ENCODE data around the gene ZBTB40.
A peak's percentile ranks its signal among the peaks of the same experiment; 100 is the strongest.

Gene ZBTB40

DNA sequence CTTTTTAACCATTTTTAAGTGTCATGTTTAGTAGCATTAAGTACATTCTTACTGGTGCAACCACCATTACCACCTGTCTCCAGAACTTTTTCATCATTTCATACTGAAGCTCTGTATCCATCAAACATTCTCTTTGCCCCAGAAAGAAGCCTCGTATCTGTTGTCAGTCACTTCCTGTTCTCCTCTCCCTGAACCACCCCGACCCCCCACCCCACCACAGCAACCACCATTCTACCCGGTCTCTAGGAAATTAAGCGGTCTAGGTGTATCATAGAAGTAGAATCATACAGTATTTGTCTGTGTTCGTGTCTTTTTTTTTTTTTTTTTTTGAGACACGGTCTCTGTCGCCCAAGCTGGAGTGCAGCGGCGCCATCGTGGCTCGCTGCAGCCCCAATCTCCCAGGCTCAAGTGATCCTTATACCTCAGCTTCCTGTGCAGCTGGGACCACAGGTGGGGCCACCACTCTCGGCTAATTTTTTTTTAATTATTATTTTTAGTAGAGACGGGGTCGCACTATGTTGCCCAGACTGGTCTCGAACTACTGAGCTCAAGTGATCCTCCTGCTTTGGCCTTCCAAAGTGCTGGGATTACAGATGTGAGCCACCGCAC, 88.0 kb downstream of the ZBTB40 start:
- DNase-seq (ENCODE audit: low read depth): no peak
- no peak for TF ChIP-seq CTCF (IDR thresholded peaks at IDR 0.05; ENCODE audit: insufficient read depth, low read depth, low read length, missing control alignments)
- H3K4me3 ChIP-seq (ENCODE audit: low read length): no peak overlapping the region

DNA sequence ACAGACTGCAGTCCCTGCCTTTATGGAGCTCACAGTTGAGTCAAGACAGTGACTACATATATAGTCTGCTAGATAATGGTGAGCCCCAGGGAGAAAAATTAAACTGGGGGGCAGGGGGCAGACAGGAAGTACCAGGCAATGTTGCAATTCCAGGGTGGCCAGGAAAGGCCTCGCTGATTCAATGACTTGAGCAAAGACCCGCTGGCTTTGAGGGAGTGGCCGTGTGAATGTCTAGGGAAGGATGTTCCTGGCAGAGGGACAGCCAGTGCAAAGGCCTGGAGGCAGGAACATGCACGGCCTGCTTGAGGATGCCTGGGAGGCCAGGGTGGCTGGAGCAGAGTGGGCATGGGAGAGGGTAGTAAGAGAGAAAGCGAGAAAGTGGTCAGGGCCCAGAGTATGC, 88.7 kb downstream of the ZBTB40 start:
- no peak overlapping the region for H3K4me3 ChIP-seq (ENCODE audit: low read length)
- peak; percentile 15 for DNase-seq (ENCODE audit: low read depth)
- TF ChIP-seq CTCF (IDR thresholded peaks at IDR 0.05; ENCODE audit: insufficient read depth, low read depth, low read length, missing control alignments): no peak

GRCh38 chr1:22542886-22543285, 91.2 kb downstream of the ZBTB40 start:
- TF ChIP-seq CTCF (IDR thresholded peaks at IDR 0.05; ENCODE audit: insufficient read depth, low read depth, low read length, missing control alignments): no peak
- H3K4me3 ChIP-seq (ENCODE audit: low read length): no peak overlapping the region
- DNase-seq (ENCODE audit: low read depth): no peak

GRCh38 chr1:22543679-22544078, 92.0 kb downstream of the ZBTB40 start:
- H3K4me3 ChIP-seq (ENCODE audit: low read length): no peak overlapping the region
- DNase-seq (ENCODE audit: low read depth): no peak
- no peak for TF ChIP-seq CTCF (IDR thresholded peaks at IDR 0.05; ENCODE audit: insufficient read depth, low read depth, low read length, missing control alignments)

DNA sequence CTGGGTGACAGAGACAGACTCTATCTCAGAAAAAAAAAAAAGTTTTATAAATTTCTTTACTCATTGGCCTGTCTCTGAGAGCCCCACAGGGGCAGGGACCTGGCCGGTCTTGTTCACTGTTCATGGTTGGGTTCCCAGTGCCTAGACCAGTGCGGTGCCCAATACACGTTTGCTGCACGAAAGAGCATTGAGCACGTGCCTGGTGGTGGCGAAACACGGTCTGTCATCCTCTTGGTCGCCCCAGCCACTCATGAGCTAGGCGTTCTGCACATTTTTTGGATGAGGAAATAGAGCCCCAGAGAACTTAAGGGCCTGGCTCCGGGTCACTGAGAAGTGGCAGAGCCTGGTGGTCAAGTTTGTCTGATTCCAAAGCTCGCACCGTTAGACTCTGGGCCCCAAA, 93.0 kb downstream of the ZBTB40 start:
- H3K4me3 ChIP-seq (ENCODE audit: low read length): no peak overlapping the region
- no peak for TF ChIP-seq CTCF (IDR thresholded peaks at IDR 0.05; ENCODE audit: insufficient read depth, low read depth, low read length, missing control alignments)
- DNase-seq (ENCODE audit: low read depth): no peak

GRCh38 chr1:22545141-22545540, 93.5 kb downstream of the ZBTB40 start:
- no peak for TF ChIP-seq CTCF (IDR thresholded peaks at IDR 0.05; ENCODE audit: insufficient read depth, low read depth, low read length, missing control alignments)
- DNase-seq (ENCODE audit: low read depth): no peak
- no peak overlapping the region for H3K4me3 ChIP-seq (ENCODE audit: low read length)

GRCh38 chr1:22547186-22547817, 95.7 kb downstream of the ZBTB40 start:
- no peak for DNase-seq (ENCODE audit: low read depth)
- TF ChIP-seq CTCF (IDR thresholded peaks at IDR 0.05; ENCODE audit: insufficient read depth, low read depth, low read length, missing control alignments): no peak
- no peak overlapping the region for H3K4me3 ChIP-seq (ENCODE audit: low read length)
